Mucosa of stomach (tissue), 1 donor: ENCODE results near the gene GNL3.

Source experiments
- H3K27me3 ChIP-seq: one replicate; pipeline ENCODE4 v1.7.0; 2013; ENCODE audit warnings: mild to moderate bottlenecking, low read length; ENCODE audit not compliant: control insufficient read depth, insufficient read depth
- H3K36me3 ChIP-seq: one replicate; pipeline ENCODE4 v1.7.0; 2013; ENCODE audit warnings: low read length; ENCODE audit not compliant: control insufficient read depth, insufficient read depth
- H3K4me1 ChIP-seq: one replicate; pipeline ENCODE4 v1.7.0; 2013; ENCODE audit warnings: mild to moderate bottlenecking, low read length; ENCODE audit not compliant: control insufficient read depth, insufficient read depth
- H3K4me3 ChIP-seq: one replicate; pipeline ENCODE4 v1.7.0; 2013; ENCODE audit warnings: low read length
- H3K9ac ChIP-seq: one replicate; pipeline ENCODE4 v1.7.0; 2013; ENCODE audit warnings: mild to moderate bottlenecking, low read length, moderate library complexity
- H3K9me3 ChIP-seq: one replicate; pipeline ENCODE4 v1.7.0; 2013; ENCODE audit warnings: mild to moderate bottlenecking, low read length, moderate library complexity; ENCODE audit not compliant: control insufficient read depth
- donor health status: Pancreatic carcinoma.

GNL3 gene

DNA sequence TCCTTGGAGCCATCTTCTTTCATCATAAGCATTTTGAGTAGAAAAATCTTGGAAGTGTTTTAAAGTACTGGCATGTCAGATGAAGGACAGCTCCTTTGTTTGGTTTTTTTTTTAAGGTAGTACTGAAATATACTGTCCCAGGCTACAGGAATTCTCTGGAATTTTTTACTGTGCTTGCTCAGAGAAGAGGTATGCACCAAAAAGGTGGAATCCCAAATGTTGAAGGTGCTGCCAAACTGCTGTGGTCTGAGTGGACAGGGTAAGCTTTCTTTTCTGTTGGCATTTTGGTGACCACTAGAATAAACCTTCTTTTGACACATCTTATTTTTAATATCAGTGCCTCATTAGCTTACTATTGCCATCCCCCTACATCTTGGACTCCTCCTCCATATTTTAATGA lies 7.2 kb downstream of the GNL3 start:
- Histone ChIP-seq H3K36me3 (peaks cover 34% of the 10 kb centered on the region), H3K4me1 (peaks cover 3% of the 10 kb centered on the region), H3K9me3 (no peaks in the 10 kb centered on the region), H3K4me3 (no peak overlapping the region), H3K27me3 (no peaks in the 10 kb centered on the region), H3K9ac (no peak overlapping the region)

DNA sequence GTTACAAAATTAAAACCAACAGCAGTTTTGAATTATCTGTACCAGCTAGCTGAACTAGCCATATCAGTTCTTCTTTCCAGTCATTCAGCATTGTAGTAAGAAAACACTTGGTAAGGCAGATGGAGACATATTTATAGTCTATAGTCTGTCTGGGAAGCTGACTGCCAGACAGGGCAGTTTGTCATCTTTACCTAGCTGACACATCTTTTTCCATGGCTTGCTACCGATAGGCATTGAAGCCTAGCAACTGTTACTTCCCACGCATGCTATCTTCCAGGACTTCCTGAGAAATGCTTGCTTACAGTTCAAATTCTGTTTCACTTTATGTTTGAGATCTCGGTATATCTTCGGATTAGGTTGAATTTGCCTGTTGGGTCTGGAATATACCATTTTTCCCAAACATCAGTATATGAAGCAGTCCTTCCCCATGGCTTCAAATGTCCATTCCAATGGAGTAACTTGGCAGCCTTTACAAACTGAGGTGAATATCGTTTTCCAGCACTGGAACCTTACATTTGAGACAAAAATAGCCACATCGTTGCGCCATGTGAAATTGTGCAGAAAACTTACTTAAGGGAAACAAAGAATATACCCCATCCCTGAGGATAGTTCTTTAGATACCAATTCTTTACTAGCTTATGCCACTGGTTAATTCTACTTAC lies 8.8 kb downstream of the GNL3 start:
- no peaks in the 10 kb centered on the region for H3K9me3 ChIP-seq
- no peak overlapping the region for H3K9ac ChIP-seq
- no peak overlapping the region for H3K4me3 ChIP-seq
- peaks cover 2% of the 10 kb centered on the region for H3K4me1 ChIP-seq
- H3K27me3 ChIP-seq: no peaks in the 10 kb centered on the region
- H3K36me3 ChIP-seq: peaks cover 33% of the 10 kb centered on the region

DNA sequence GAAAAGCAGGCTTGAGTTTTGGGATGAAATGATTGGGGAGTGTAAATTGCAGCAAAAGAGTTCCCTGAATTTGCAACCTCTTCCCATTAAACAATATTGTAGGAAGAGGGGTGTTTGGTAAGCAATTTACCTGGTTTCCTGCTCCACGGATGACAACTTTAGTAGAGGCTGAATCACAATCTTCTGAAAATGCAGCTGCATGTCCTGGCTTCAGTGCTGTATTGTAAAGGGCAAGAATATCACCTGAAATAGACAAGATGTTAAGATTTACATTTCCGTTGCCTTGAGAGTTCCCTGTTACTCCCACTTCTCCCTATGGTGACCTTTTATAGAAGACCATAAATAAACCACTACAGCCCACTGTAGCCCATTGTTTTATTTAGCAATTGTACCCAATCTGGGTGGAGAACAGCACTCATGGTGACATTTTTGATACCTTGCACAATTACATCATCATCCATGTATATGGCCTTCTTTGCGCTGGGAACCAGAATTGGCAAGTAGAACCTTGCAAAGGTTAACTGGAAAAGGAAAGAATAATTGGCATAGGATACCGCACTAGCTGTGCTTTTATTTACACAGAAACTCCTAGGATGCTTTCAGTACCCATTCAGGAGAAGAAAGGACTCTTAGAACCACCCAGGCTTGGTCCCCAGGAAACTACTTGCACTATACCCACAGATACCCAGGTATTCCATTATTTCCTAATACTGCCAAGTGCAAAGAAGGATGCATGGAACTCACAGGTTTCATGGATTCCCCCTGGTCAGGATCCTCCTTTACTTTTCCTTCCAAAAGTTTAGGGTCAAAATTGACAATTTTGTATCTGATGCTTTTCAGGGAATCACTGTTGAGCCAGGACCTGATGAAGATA lies 10.2 kb downstream of the GNL3 start:
- Histone ChIP-seq H3K9me3 (no peaks in the 10 kb centered on the region), H3K4me3 (no peak overlapping the region), H3K4me1 (no peaks in the 10 kb centered on the region), H3K27me3 (no peaks in the 10 kb centered on the region), H3K9ac (no peak overlapping the region), H3K36me3 (peaks cover 30% of the 10 kb centered on the region)

DNA sequence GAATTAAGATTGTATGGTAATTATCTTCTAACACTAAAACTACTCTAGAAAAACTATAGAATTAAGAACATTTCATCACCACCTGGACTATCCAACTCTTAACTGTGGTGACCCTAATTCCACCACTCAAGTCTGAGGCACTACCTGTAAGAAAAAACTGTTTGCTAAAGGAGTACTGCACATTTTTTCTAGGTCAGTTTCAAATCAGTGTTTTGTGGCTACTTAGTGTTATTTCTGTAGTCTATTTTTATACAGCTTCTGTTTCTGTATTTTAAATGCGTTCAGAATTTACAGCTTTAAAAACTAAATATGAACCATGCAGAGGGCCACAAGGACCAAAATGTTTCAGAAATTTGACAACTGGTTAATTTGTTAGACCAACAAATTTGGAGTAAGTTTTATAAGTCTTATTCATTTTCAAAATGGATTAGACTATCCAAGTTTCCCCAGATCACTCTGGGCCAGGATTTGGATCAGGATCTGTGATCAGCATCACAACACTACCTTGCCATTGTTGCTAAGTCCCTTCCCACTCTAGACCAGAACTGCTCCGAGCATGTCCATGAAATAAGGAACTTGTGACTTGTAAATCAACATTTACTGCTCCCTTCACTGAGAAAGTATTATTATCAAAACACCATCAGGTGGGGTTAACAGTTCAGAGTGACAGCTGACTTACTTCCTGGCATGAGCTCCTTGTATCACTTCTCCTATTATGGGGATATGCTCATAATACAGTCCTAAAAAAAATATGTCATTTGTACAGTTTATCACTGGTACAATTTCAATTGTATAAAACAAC lies 11.2 kb downstream of the GNL3 start:
- Histone ChIP-seq H3K9ac (no peak overlapping the region), H3K4me1 (no peaks in the 10 kb centered on the region), H3K27me3 (no peaks in the 10 kb centered on the region), H3K4me3 (no peak overlapping the region), H3K9me3 (no peaks in the 10 kb centered on the region), H3K36me3 (peaks cover 30% of the 10 kb centered on the region)

DNA sequence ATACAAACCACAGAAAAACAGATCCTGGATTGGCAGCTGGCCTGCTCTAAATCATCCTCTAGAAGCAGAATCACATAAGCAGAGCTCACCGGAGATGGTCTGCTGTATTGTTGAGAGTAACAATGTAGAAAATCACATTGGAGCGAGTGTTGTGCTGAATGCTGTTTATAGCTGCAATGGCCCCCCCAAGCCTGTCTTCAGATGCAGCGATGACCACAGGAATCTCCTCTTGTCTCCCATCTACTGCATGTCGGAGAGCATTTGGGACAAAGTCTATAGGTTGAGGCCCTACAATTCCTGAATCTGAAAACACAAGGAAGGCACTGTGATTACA lies 11.8 kb downstream of the GNL3 start:
- peaks cover 29% of the 10 kb centered on the region for H3K36me3 ChIP-seq
- H3K9ac ChIP-seq: no peak overlapping the region
- H3K27me3 ChIP-seq: no peaks in the 10 kb centered on the region
- no peak overlapping the region for H3K4me3 ChIP-seq
- no peaks in the 10 kb centered on the region for H3K4me1 ChIP-seq
- H3K9me3 ChIP-seq: no peaks in the 10 kb centered on the region

DNA sequence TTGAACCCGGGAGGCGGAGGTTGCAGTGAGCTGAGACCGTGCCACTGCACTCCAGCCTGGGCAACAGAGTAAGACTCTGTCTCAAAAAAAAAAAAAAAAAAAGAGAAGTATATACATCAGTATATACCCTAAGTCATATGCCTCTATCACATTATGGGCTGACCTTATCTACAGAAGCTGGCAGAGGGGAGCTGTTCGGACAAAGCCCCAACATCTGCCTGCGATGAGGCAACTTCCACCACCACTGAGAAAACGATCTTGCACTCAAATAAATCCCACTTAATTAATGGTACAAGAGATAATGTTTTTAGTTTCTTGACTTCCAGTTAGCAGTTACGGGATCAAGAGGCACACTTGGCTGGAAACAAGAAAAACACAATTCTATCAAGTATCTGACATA lies 17.5 kb downstream of the GNL3 start:
- H3K36me3 ChIP-seq: no peaks in the 10 kb centered on the region
- no peaks in the 10 kb centered on the region for H3K27me3 ChIP-seq
- no peak overlapping the region for H3K4me3 ChIP-seq
- no peak overlapping the region for H3K9ac ChIP-seq
- no peaks in the 10 kb centered on the region for H3K9me3 ChIP-seq
- H3K4me1 ChIP-seq: peaks cover 21% of the 10 kb centered on the region

DNA sequence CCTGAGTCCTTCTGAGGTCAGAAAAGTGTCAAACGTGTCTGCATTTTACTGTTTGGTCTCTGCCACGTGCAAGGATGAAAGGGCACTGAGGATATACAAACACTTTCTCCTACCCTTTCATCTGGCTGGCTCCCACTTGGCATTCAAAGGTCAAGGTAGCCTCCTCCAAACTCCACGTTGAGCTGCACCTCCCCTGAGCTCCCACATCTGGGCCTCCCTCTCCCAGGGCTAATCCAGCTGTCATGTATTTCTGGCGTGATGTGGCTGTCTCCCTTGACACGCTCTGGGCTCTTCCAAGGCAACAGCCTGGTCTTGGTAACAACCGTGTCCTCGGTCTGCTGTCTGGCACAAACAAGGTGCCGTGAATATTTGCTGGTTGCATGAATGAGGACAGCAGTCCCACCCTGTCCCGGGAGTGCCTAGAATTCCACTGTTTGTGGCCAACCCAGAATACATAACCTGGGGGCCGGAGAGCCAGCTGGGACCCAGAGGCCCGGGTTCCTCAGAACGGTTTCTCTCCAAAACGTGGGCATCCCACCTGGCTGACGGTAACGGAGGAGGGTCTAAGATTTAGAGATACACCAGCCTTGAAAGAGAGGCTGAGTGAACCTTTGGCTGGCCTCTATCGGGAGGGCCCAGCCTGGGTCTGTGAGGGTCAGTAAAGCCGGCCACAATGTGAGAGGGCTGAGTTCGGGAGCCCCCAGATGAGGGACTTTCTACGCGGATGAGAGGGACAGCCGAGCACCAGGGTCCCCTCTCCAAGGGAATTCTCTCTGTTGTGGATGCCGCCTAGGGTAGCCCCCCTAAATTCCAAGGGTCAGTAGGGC lies 19.0 kb downstream of the GNL3 start:
- H3K4me3 ChIP-seq: peak overlapping the region; percentile 68
- no peaks in the 10 kb centered on the region for H3K36me3 ChIP-seq
- H3K27me3 ChIP-seq: no peaks in the 10 kb centered on the region
- H3K9me3 ChIP-seq: no peaks in the 10 kb centered on the region
- peaks cover 21% of the 10 kb centered on the region for H3K4me1 ChIP-seq
- peak overlapping the region; percentile 91 for H3K9ac ChIP-seq

DNA sequence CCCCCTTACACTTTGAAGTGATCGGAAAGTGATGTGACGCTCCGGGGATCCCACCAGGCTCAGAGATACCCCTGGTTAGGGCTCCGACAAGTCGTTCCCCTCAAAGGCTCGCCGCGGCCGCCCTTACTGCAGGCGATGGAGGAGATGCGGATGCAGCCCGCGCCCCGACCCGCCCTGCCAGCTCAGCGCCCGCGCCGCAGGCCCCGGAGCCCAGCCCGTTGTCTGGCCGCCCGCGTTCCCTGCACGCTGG lies 19.5 kb downstream of the GNL3 start:
- Histone ChIP-seq H3K27me3 (no peaks in the 10 kb centered on the region), H3K4me3 (peak overlapping the region; percentile 68), H3K9me3 (no peaks in the 10 kb centered on the region), H3K36me3 (no peaks in the 10 kb centered on the region), H3K9ac (peak overlapping the region; percentile 91), H3K4me1 (peaks cover 21% of the 10 kb centered on the region)

DNA sequence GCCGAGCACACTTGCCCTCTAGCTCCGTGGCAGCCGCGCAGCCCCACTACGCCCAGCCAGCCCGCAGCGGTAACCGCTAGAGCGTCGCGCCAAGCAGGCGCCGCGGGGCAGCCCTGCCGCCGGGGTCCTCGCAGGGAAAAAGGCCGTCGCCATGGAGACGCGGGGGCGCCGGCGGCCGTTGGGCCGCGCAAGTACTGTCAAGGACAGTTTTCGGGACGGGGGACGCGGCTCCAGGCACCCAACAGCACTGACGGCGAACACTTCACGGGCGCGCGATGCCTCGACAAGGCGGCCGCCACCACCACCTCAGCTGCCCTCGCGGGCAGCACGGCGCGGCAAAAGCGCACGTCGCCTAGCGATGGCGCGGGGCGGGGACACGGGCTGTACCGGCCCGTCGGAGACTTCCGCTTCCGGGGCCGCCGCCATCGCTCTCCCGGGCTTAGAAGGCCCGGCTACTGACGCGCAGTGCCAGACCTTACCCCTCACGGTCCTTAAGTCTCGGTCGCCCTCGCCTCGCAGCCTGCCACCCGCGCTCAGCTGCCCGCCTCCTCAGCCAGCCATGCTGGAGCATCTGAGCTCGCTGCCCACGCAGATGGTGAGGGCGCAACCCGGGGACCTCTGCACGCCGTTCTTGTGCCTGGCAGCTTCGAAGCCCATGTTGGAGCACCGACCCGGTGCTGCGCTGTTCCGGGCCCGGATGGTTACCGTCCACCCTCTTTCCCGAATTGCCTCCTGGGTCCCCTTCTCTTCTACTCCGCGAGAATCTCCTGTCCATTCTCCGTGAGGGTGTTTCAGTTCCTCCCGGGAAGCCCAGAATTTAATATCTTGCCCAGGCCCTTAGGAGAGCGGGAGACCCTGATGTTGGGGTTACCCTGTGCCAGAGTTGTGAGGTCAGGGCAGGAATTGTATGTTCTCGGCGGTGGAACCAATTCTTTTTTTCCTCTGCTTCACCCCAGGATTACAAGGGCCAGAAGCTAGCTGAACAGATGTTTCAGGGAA lies 20.2 kb downstream of the GNL3 start, which contains the start of the genes GLT8D1 and SPCS1:
TSS of gene GLT8D1 (minus strand) at position 104 of the 999 bp plus-strand sequence. CDS start 5,331 bp downstream, outside the sequence.
TSS of gene SPCS1 (plus strand) at position 419 of the 999 bp plus-strand sequence. CDS start at position 560, 141 bp downstream.
- Histone ChIP-seq H3K36me3 (no peaks in the 10 kb centered on the region), H3K9ac (peak within 1 kb of the TSS; percentile 91), H3K4me1 (peaks cover 21% of the 10 kb centered on the region), H3K27me3 (no peaks in the 10 kb centered on the region), H3K9me3 (no peaks in the 10 kb centered on the region), H3K4me3 (peak within 1 kb of the TSS; percentile 68)

DNA sequence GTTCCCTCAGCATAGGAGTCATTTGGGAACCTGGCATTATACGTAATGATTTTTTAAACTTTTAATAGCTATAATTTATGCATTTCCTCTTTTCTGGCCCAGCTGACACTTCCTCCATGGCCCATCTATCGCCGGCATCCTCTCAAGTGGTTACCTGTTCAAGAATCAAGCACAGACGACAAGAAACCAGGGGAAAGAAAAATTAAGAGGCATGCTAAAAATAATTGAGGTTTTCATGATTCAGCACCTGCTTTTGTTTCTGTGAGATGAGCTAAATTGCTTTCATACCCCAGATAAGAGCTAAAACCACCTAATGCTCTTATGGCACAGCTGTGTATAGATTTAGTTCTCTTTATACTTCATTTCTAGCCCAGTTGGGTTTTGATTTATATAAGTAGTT lies 21.8 kb downstream of the GNL3 start:
- Histone ChIP-seq H3K9ac (no peak overlapping the region), H3K4me1 (peaks cover 21% of the 10 kb centered on the region), H3K4me3 (no peak overlapping the region), H3K27me3 (no peaks in the 10 kb centered on the region), H3K9me3 (no peaks in the 10 kb centered on the region), H3K36me3 (no peaks in the 10 kb centered on the region)

DNA sequence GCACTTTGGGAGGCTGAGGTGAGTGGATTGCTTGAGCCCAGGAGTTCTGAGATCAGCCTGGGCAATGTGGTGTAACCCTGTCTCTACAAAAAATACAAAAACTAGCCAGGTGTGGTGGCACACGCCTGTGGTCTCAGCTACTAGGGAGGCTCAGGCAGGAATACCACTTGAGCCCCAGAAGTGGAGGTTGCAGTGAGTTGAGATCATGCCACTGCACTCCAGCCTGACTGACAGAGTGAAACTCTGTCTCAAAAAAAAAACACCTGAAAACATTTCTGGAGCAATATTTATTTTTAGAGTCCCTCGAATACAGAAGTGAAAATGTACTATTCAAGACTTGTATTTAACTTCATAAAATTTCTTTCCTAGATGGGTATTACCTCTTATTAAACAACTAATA lies 24.7 kb downstream of the GNL3 start:
- no peak overlapping the region for H3K4me3 ChIP-seq
- no peak overlapping the region for H3K9ac ChIP-seq
- no peaks in the 10 kb centered on the region for H3K36me3 ChIP-seq
- H3K27me3 ChIP-seq: no peaks in the 10 kb centered on the region
- H3K9me3 ChIP-seq: no peaks in the 10 kb centered on the region
- H3K4me1 ChIP-seq: peaks cover 12% of the 10 kb centered on the region
